ENCODE measurements around the gene SNX5. TPM values are rescaled to one million over a fixed set of nuclear protein-coding genes. Genes with fewer than 3 reads are reported as not detected.
A peak's percentile ranks its signal among the peaks of the same experiment; 100 is the strongest.

The SNX5 gene
- total RNA-seq: 100 to 1,000 TPM; 127 to 131 TPM

- Mint-ChIP-seq H3K4me1 (peaks cover 39% of the 10 kb centered on the region), H3K9me3 (no peaks in the 10 kb centered on the region), H3K27ac (peak within 1 kb of the TSS; percentile 96), H3K36me3 (peaks cover 43% of the 10 kb centered on the region), H3K4me3 (peak within 1 kb of the TSS; percentile 96), H3K27me3 (no peaks in the 10 kb centered on the region)
- peak; percentile 93 for ATAC-seq (ENCODE audit: low read depth)
- DNase-seq: peak; percentile 98
- POLR2A ChIA-PET: interaction anchor here (0.6 to 6.5 kb wide), 12 partner anchors 11 to 443 kb away, joined by 3 to 73 read pairs (median 4); partner anchors contain the start of genes KAT14, PET117 and RRBP1
Observed at GRCh38 chr20:17968366-17969277, at the start of gene SNX5, which contains the start of gene MGME1. TSS of gene SNX5 (minus strand) at chr20:17968794. CDS start at chr20:17968425, 369 bp downstream. TSS of gene MGME1 (plus strand) at chr20:17969018. CDS start at chr20:17969860, 842 bp downstream.

DNA sequence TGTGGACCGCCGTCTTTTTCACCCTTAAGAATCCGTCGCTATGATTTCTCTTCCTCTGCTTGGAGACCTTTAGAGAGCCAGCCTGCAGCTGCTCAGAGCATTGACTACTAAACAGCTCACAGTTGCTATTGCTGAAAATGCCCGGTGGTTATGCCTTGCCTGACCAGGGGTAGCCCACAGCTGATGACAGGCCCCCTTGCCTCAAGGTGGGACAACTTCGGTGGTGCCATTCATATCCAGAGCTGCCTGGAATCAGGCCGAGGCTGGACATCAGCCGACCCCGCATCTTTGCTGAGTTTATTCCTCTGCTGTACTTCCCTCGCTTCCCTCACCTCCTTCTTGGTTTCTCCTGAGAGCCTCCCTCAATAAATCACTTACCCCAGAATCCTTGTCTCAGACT, 49.5 kb upstream of the SNX5 start:
- peaks cover 4% of the 10 kb centered on the region for H3K27me3 Mint-ChIP-seq
- no peak overlapping the region for H3K27ac Mint-ChIP-seq

GRCh38 chr20:18016772-18017171, 48.2 kb upstream of the SNX5 start:
- no peak for DNase-seq
- no peak for ATAC-seq (ENCODE audit: low read depth)
- H3K27ac Mint-ChIP-seq: no peak overlapping the region
- no peaks in the 10 kb centered on the region for H3K36me3 Mint-ChIP-seq
- peaks cover 1% of the 10 kb centered on the region for H3K4me1 Mint-ChIP-seq
- no peaks in the 10 kb centered on the region for H3K9me3 Mint-ChIP-seq
- H3K27me3 Mint-ChIP-seq: peaks cover 4% of the 10 kb centered on the region
- POLR2A ChIA-PET: no interaction called here
- H3K4me3 Mint-ChIP-seq: no peak overlapping the region

More for the DNA sequence above, 49.5 kb upstream of the SNX5 start:
- Mint-ChIP-seq H3K4me3 (no peak overlapping the region), H3K4me1 (no peaks in the 10 kb centered on the region), H3K36me3 (no peaks in the 10 kb centered on the region), H3K9me3 (no peaks in the 10 kb centered on the region)
- ATAC-seq (ENCODE audit: low read depth) (no peak), DNase-seq (no peak)
- POLR2A ChIA-PET: no interaction called here

GRCh38 chr20:18014411-18014810, 45.8 kb upstream of the SNX5 start:
- no peak overlapping the region for H3K4me3 Mint-ChIP-seq
- ATAC-seq (ENCODE audit: low read depth) (no peak), DNase-seq (no peak)
- H3K4me1 Mint-ChIP-seq: peaks cover 1% of the 10 kb centered on the region
- peaks cover 4% of the 10 kb centered on the region for H3K27me3 Mint-ChIP-seq
- H3K27ac Mint-ChIP-seq: no peak overlapping the region
- no peaks in the 10 kb centered on the region for H3K36me3 Mint-ChIP-seq
- POLR2A ChIA-PET: no interaction called here
- H3K9me3 Mint-ChIP-seq: no peaks in the 10 kb centered on the region

DNA sequence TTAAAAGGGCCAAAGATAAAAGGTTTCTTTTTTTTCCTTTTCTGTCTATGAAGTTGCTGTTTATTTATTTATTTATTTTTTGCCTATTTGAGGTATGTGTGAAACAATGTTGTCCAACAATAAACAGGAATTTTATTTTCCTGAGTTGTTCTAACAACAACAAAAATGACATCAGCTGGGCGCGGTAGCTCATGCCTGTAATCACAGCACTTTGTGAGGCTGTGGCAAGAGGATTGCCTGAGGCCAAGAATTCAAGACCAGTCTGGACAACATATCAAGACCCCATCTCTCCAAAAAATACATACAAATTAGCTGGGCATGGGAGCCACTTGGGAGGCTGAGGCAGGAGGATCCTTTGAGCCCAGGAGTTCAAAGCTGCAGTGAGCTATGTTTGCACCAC, 44.3 kb upstream of the SNX5 start:
- no peaks in the 10 kb centered on the region for H3K36me3 Mint-ChIP-seq
- H3K4me1 Mint-ChIP-seq: peaks cover 1% of the 10 kb centered on the region
- no peak overlapping the region for H3K4me3 Mint-ChIP-seq
- H3K27me3 Mint-ChIP-seq: peaks cover 2% of the 10 kb centered on the region
- no peak overlapping the region for H3K27ac Mint-ChIP-seq
- POLR2A ChIA-PET: no interaction called here
- no peak for DNase-seq
- H3K9me3 Mint-ChIP-seq: no peaks in the 10 kb centered on the region
- ATAC-seq (ENCODE audit: low read depth): no peak

DNA sequence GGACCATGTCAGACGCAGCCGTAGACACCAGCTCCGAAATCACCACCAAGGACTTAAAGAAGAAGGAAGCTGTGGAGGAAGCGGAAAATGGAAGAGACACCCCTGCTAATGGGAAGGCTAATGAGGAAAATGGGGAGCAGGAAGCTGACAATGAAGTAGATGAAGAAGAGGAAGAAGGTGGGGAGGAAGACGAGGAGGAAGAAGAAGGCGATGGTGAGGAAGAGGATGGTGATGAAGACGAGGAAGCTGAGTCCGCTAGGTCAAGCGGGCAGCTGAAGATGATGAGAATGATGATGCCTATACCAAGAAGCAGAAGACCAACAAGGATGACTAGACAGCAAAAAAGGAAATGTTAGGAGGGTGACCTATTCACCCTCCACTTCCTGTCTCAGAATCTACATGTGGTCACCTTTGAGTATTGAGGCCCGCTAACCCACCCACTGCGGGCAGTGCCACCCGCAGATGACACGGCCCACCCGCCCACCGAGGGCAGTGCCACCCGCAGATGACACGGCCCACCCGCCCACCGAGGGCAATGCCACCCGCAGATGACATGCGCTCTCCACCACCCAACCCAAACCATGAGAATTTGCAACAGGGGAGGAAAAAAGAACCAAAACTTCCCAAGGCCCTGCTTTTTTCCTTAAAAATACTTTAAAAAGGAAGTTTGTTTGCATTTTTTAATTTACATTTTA, 43.5 kb upstream of the SNX5 start:
- Mint-ChIP-seq H3K27ac (no peak overlapping the region), H3K4me3 (no peak overlapping the region), H3K36me3 (no peaks in the 10 kb centered on the region), H3K9me3 (no peaks in the 10 kb centered on the region), H3K4me1 (peaks cover 1% of the 10 kb centered on the region), H3K27me3 (peaks cover 2% of the 10 kb centered on the region)
- DNase-seq (no peak), ATAC-seq (ENCODE audit: low read depth) (no peak)
- POLR2A ChIA-PET: no interaction called here

DNA sequence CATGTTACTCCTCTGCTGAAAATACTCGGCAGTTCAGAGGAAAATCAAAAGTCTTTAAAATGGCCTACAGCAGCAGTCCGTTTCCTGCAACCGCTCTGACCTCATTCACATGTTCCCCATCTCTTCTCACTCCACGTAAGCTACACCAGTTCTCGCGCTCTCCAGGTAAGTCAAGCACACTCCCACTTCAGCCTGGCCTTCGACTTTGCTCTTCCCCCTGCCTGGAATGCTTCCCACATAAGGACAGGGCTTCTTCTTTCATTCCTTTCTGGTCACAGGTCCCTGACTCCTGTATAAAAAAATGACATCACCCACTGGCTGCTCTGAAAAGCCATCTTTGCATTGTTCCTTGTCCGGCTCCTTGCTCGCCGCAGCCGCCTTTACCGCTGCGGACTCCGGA, 42.9 kb upstream of the SNX5 start:
- no peak overlapping the region for H3K4me3 Mint-ChIP-seq
- no peaks in the 10 kb centered on the region for H3K36me3 Mint-ChIP-seq
- POLR2A ChIA-PET: no interaction called here
- DNase-seq (no peak), ATAC-seq (ENCODE audit: low read depth) (no peak)
- H3K9me3 Mint-ChIP-seq: no peaks in the 10 kb centered on the region
- no peaks in the 10 kb centered on the region for H3K27me3 Mint-ChIP-seq
- peaks cover 1% of the 10 kb centered on the region for H3K4me1 Mint-ChIP-seq
- no peak overlapping the region for H3K27ac Mint-ChIP-seq

- no peak for ATAC-seq (ENCODE audit: low read depth)
- Mint-ChIP-seq H3K4me3 (no peak overlapping the region), H3K27ac (peak overlapping the region; percentile 13), H3K9me3 (no peaks in the 10 kb centered on the region), H3K27me3 (peaks cover 2% of the 10 kb centered on the region), H3K4me1 (peaks cover 1% of the 10 kb centered on the region), H3K36me3 (no peaks in the 10 kb centered on the region)
- DNase-seq: no peak
- POLR2A ChIA-PET: no interaction called here
Observed at GRCh38 chr20:18009116-18009515, 40.5 kb upstream of the SNX5 start.

DNA sequence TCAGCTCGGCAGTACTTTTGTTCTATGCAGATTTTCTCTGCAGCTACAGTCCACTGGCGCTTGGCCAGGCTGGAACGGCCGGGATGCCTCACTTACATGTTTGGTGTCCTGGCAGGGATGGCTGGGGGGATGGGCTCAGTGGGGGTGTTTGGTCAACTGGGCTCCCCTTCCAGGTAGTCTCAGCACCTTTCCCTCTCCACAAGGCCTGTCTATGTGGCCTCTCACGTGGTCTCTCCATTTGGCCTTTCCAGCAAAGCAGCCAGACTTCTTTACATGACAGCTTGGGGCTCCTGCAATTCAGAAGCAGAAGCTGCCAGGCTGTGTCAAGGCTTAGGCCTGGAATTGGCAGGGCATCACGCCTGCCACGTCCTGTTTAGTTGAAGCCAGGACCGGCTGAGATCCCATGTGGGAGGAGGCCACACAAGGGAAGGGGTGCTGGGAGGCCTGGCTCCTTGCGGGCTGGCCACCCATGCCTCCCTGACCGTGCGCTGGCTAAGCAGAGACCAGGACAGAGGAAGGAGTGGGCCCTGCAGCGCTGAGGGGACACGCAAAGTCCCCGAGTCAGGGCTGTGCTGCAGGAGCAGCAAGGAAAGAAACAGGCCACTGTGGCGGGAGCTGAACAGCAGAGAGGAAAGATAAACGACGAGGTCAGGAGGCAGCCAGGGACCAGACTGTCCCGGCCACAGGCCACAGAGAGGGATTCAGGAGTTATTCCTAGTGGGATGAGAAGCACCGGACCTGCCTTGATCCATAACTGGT, 39.1 kb upstream of the SNX5 start:
- Mint-ChIP-seq H3K9me3 (no peaks in the 10 kb centered on the region), H3K27ac (no peak overlapping the region), H3K36me3 (no peaks in the 10 kb centered on the region), H3K4me3 (no peak overlapping the region), H3K27me3 (peaks cover 2% of the 10 kb centered on the region), H3K4me1 (peaks cover 1% of the 10 kb centered on the region)
- ATAC-seq (ENCODE audit: low read depth): no peak
- POLR2A ChIA-PET: interaction anchor here (0.7 kb wide), 1 partner anchor 16 kb away, joined by 3 read pairs; no protein-coding TSS in a partner anchor
- DNase-seq: no peak

DNA sequence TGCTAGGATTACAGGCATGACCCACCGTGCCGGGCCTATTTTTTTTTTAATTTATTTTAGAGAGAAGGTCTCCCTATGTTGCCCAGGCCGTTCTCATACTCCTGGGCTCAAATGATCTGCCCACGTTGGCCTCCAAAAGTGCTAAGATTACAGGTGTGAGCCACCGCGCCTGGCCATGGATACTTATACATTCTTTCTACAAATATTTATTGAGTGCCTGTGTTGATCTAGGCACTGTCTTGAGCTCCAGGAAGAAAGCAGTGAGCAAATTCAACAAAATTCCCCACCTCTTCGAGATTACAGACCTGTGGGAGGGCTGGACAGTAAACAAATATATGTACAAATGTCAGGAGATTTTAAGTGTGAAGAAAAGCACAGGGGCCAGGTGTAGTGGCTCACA, 38.1 kb upstream of the SNX5 start:
- ATAC-seq (ENCODE audit: low read depth): no peak
- POLR2A ChIA-PET: no interaction called here
- no peak for DNase-seq

DNA sequence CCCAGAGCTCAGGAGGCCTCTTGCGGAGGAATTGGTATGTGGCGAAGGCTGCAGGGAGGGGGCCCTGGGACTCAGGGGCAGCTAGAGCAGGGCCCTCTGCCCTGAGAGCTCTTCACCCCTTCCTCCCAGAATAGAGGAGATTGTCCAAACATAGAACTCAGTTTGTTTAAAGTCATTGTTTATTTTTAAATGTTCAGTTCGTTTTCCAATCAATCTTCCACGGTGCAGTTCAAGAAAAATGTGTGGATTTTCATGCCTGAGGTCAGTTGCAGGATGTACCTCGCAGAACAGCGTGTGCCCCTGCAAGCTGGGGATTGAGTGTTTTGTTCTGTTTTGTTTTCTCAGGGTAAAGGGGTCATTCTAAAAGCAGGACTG, 37.4 kb upstream of the SNX5 start:
- DNase-seq: no peak
- no peaks in the 10 kb centered on the region for H3K36me3 Mint-ChIP-seq

More for the DNA sequence above, 38.1 kb upstream of the SNX5 start:
- Mint-ChIP-seq H3K4me3 (no peak overlapping the region), H3K27ac (no peak overlapping the region), H3K9me3 (no peaks in the 10 kb centered on the region), H3K36me3 (no peaks in the 10 kb centered on the region), H3K27me3 (peaks cover 2% of the 10 kb centered on the region), H3K4me1 (no peaks in the 10 kb centered on the region)

DNA sequence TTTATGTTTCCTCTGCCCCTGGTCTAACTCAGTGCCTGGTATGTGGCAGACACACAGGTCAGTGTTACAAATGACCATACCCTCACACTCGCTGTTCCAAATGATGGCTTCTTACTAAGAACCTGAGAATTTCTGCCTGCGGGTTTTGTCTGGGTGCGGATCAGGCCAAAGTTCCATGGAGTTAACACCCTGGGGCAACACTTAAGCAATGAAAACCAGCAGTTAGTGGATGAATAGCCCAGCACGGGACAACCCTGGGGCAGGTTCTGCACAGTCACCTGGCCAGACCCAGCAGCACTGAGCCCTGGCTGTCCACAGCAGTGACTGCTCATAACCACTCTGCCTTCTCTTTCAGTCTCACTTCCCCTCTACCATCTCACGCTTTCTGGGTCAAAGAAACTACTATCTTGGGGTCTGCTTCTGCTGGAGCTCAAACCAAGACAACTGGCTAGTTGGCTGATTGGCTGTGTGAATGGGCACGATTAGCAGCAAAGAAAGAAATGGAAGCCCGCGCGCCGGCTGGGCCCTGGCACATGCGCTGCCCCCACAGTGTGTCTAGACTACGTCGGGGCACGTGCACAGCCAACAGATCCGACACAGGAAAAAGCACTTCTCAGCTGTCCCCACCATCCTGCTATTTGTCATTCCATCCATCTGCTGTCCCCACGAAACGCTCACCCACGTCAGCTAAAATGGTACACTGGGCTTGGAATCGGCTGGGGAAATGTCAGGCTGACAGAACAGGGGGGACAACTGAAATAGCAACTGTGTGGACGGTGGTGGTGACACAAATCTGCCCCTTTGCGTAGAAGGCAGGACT, 36.8 kb upstream of the SNX5 start:
- POLR2A ChIA-PET: no interaction called here
- no peaks in the 10 kb centered on the region for H3K9me3 Mint-ChIP-seq
- H3K4me3 Mint-ChIP-seq: no peak overlapping the region
- ATAC-seq (ENCODE audit: low read depth): no peak
- DNase-seq: no peak
- H3K27ac Mint-ChIP-seq: no peak overlapping the region
- no peaks in the 10 kb centered on the region for H3K4me1 Mint-ChIP-seq
- H3K36me3 Mint-ChIP-seq: no peaks in the 10 kb centered on the region
- H3K27me3 Mint-ChIP-seq: peaks cover 2% of the 10 kb centered on the region

More for the DNA sequence above, 37.4 kb upstream of the SNX5 start:
- POLR2A ChIA-PET: no interaction called here
- Mint-ChIP-seq H3K27me3 (peaks cover 2% of the 10 kb centered on the region), H3K9me3 (no peaks in the 10 kb centered on the region), H3K4me1 (no peaks in the 10 kb centered on the region), H3K4me3 (no peak overlapping the region), H3K27ac (no peak overlapping the region)
- no peak for ATAC-seq (ENCODE audit: low read depth)

Measured in activated naive CD8-positive, alpha-beta T cell treated with anti-CD3 and anti-CD28 coated beads, Interleukin-2, amount 10 ng/mL, durations not matched to agents 7 days and 5 days (primary cell).